Astrocyte (in vitro differentiated cells and primary cell): ENCODE results near the gene PILRA.

ENCODE experiments used
- CTCF ChIP-seq: IDR thresholded peaks from 2 replicates; pipeline ENCODE4 v1.5.1; 2011; ENCODE audit warnings: low read depth, mild to moderate bottlenecking, inconsistent platforms, low read length, moderate library complexity; ENCODE audit not compliant: insufficient read depth
- EZH2 ChIP-seq: IDR thresholded peaks from 2 replicates; pipeline ENCODE4 v1.6.1; 2012; ENCODE audit warnings: mild to moderate bottlenecking, low read length, inconsistent platforms; ENCODE audit not compliant: insufficient read depth

DNA sequence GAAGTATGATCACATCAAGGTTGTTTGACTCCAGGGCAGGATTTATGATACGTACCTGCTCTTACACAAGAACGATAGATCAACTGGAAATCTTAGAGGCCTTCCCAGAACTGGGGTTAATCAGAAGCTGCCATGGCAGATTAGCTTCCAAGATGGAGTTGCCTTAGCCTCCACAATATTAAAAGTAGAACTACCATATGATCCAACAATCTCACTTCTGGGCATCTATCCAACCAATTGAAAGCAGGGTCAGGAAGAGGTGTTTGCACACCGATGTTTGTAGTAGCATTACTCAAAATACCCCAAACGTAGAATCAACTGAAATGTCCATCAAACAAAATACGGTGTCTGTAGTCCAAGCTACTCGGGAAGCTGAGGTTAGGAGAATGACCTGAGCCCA is 8.8 kb upstream of the PILRA start:
- TF ChIP-seq CTCF (no peak), EZH2 (no peak)
